Natural killer cell (primary cell): ENCODE measurements around the gene ADA. TPM values are rescaled to one million over a fixed set of nuclear protein-coding genes. Genes with fewer than 3 reads are reported as not detected.

Source experiments
- ATAC-seq, 3 donors: fragments of 150-1000 bp in 2 of 3; fragments of 200-7000 bp in 1 of 3; cut with Tn5 transposase; 1 replicate in 1 of 3; 2 replicates in 2 of 3; pipeline ENCODE4 v1.10.0; 2021; ENCODE audit warnings: mild to moderate bottlenecking in 2 of 3, moderate library complexity in 2 of 3
- DNase-seq, 2 donors: peaks; one replicate each; pipeline versions ENCODE4 v3.0.0 to v3.0.0-alpha.2; 2013 to 2021; ENCODE audit warnings: mixed read lengths in 1 of 2
- H3K27ac ChIP-seq: one replicate; pipeline ENCODE4 v1.5.1; 2013; ENCODE audit warnings: mild to moderate bottlenecking, low read length
- H3K27me3 ChIP-seq: one replicate; pipeline ENCODE4 v1.6.1; 2013; ENCODE audit warnings: low read length; ENCODE audit not compliant: control insufficient read depth, insufficient read depth
- H3K36me3 ChIP-seq: one replicate; pipeline ENCODE4 v1.6.1; 2013; ENCODE audit warnings: low read length; ENCODE audit not compliant: control insufficient read depth, insufficient read depth
- H3K4me1 ChIP-seq: one replicate; pipeline ENCODE4 v1.6.1; 2013; ENCODE audit warnings: low read length; ENCODE audit not compliant: control insufficient read depth, insufficient read depth
- H3K4me3 ChIP-seq: one replicate; pipeline ENCODE4 v1.5.1; 2013; ENCODE audit warnings: low read length
- H3K9me3 ChIP-seq: one replicate; pipeline ENCODE4 v1.6.1; 2013; ENCODE audit warnings: low read length; ENCODE audit not compliant: control insufficient read depth, insufficient read depth
- H3K27ac Mint-ChIP-seq, 2 donors: one replicate each; pipeline ENCODE4 v1.8.0; 2022; ENCODE audit warnings: mild to moderate bottlenecking in 2 of 2, mixed read lengths in 2 of 2, moderate library complexity in 1 of 2
- H3K27me3 Mint-ChIP-seq, 2 donors: one replicate each; pipeline ENCODE4 v1.8.0; 2022; ENCODE audit warnings: low read depth in 2 of 2, mixed read lengths in 2 of 2
- H3K36me3 Mint-ChIP-seq: one replicate; pipeline ENCODE4 v1.8.0; 2022; ENCODE audit warnings: mixed read lengths
- H3K4me1 Mint-ChIP-seq, 2 donors: one replicate each; pipeline ENCODE4 v1.8.0; 2022; ENCODE audit warnings: mixed read lengths in 2 of 2
- H3K4me3 Mint-ChIP-seq: one replicate; pipeline ENCODE4 v1.8.0; 2022; ENCODE audit warnings: mild to moderate bottlenecking, moderate library complexity, mixed read lengths
- H3K9me3 Mint-ChIP-seq, 2 donors: one replicate each; pipeline ENCODE4 v1.8.0; 2022; ENCODE audit warnings: mixed read lengths in 2 of 2
- WGBS: methylation state at CpG from one replicate; pipeline ENCODE4 v1.1.7; 2013; ENCODE audit warnings: missing lambda C conversion rate; ENCODE audit not compliant: insufficient coverage; 5-methylcytosine and 5-hydroxymethylcytosine counted together
- intact Hi-C: fragments of 100-400 bp; cut with micrococcal nuclease; formaldehyde crosslinking; loops from one replicate; pipeline ENCODE4 v1.14.2; 2022
- total RNA-seq, 4 donors: library from RNA; stranded (reverse); fragments of 120-200 nt in 1 of 4; gene quantifications; one replicate each; pipeline versions ENCODE4 v1.2.3 to v1.2.4, GENCODE V29; 2013 to 2022
- TF ChIP-seq, protein P1 (sequence below): fragments of 200-600 bp; IDR thresholded peaks from one replicate; pipeline ENCODE4 v1.8.0; 2022; ENCODE audit warnings: antibody characterized with exemption

ADA gene
- total RNA-seq, 3 donors from 2014 or later (not counting 1 experiment from before 2014, with no cell fraction given): 71.7 to 94.2 (median 73.9) TPM

GRCh38 chr20:44622501-44623270 lies 28.8 kb downstream of the ADA start:
- H3K27me3 Mint-ChIP-seq: no peaks in the 10 kb centered on the region
- H3K27ac ChIP-seq: no peak overlapping the region
- H3K36me3 ChIP-seq: peaks cover 80% of the 10 kb centered on the region
- TF ChIP-seq, protein P1, sequence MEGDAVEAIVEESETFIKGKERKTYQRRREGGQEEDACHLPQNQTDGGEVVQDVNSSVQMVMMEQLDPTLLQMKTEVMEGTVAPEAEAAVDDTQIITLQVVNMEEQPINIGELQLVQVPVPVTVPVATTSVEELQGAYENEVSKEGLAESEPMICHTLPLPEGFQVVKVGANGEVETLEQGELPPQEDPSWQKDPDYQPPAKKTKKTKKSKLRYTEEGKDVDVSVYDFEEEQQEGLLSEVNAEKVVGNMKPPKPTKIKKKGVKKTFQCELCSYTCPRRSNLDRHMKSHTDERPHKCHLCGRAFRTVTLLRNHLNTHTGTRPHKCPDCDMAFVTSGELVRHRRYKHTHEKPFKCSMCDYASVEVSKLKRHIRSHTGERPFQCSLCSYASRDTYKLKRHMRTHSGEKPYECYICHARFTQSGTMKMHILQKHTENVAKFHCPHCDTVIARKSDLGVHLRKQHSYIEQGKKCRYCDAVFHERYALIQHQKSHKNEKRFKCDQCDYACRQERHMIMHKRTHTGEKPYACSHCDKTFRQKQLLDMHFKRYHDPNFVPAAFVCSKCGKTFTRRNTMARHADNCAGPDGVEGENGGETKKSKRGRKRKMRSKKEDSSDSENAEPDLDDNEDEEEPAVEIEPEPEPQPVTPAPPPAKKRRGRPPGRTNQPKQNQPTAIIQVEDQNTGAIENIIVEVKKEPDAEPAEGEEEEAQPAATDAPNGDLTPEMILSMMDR: no peak
- no peaks in the 10 kb centered on the region for H3K9me3 ChIP-seq
- H3K9me3 Mint-ChIP-seq: no peaks in the 10 kb centered on the region
- no peak for ATAC-seq
- no peak overlapping the region for H3K4me3 ChIP-seq
- H3K4me3 Mint-ChIP-seq: no peak overlapping the region
- H3K4me1 ChIP-seq: peaks cover 13% of the 10 kb centered on the region
- no peak overlapping the region for H3K27ac Mint-ChIP-seq
- no peak for DNase-seq
- no peaks in the 10 kb centered on the region for H3K27me3 ChIP-seq
- H3K36me3 Mint-ChIP-seq: peaks cover 7% of the 10 kb centered on the region
- WGBS: 97% methylated on average over 19 of the region's 19 CpGs
- intact Hi-C loops: no loop called here
- peaks cover 14 to 26% of the 10 kb centered on the region in 2 donors for H3K4me1 Mint-ChIP-seq

- Histone ChIP-seq H3K4me1 (peaks cover 13% of the 10 kb centered on the region), H3K27me3 (no peaks in the 10 kb centered on the region), H3K9me3 (no peaks in the 10 kb centered on the region), H3K36me3 (peaks cover 81% of the 10 kb centered on the region), H3K4me3 (no peak overlapping the region), H3K27ac (no peak overlapping the region)
- intact Hi-C loops: no loop called here
- no peak overlapping the region for H3K4me3 Mint-ChIP-seq
- peaks cover 13 to 24% of the 10 kb centered on the region in 2 donors for H3K4me1 Mint-ChIP-seq
- WGBS: 96% methylated on average over 8 of the region's 8 CpGs
- peaks cover 7% of the 10 kb centered on the region for H3K36me3 Mint-ChIP-seq
- TF ChIP-seq, protein P1: no peak
- DNase-seq (no peak), ATAC-seq (no peak)
- no peaks in the 10 kb centered on the region for H3K27me3 Mint-ChIP-seq
- no peak overlapping the region for H3K27ac Mint-ChIP-seq
- H3K9me3 Mint-ChIP-seq: no peaks in the 10 kb centered on the region
These were observed 29.6 kb downstream of the ADA start for GRCh38 chr20:44621939-44622338.

DNA sequence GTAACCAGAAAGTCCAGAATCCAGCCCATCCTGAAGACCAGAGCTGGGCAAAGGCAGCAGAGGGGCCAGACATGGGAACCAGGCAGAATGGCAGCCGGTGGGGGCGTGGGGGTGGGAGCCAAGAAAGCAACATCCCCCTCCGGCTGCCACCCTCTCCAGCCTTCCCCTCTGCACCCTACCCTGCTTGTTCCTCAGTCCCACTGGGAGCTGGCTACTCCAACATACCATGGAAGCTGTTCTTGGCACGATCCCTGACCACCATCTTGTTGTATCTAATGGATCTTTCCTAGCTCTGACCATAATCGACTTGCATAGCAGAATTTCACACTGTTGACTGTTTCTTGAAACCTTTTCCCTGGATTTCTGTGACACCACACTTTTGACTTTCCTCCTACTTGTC lies 30.2 kb downstream of the ADA start:
- H3K9me3 ChIP-seq: no peaks in the 10 kb centered on the region
- WGBS: 97% methylated on average over 5 of the region's 5 CpGs
- intact Hi-C loops: no loop called here
- H3K27me3 Mint-ChIP-seq: no peaks in the 10 kb centered on the region
- DNase-seq (no peak), ATAC-seq (no peak)
- H3K36me3 ChIP-seq: peaks cover 81% of the 10 kb centered on the region
- no peaks in the 10 kb centered on the region for H3K9me3 Mint-ChIP-seq
- H3K4me3 Mint-ChIP-seq: no peak overlapping the region
- no peak overlapping the region for H3K27ac Mint-ChIP-seq
- TF ChIP-seq, protein P1: no peak
- no peak overlapping the region for H3K4me3 ChIP-seq
- peaks cover 10 to 20% of the 10 kb centered on the region in 2 donors for H3K4me1 Mint-ChIP-seq
- no peak overlapping the region for H3K27ac ChIP-seq
- no peaks in the 10 kb centered on the region for H3K27me3 ChIP-seq
- peaks cover 7% of the 10 kb centered on the region for H3K36me3 Mint-ChIP-seq
- H3K4me1 ChIP-seq: peaks cover 14% of the 10 kb centered on the region
